VCaP (cell line): ENCODE results near the gene FAM117A.
A peak's percentile ranks its signal among the peaks of the same experiment; 100 is the strongest.

Experiments
- H3K27ac ChIP-seq: fragments of 450-650 bp; 2 replicates; pipeline ENCODE4 v1.5.1; 2017
- TF ChIP-seq, protein P1 (sequence below): fragments of 450-650 bp; conservative IDR thresholded peaks from 2 replicates; pipeline ENCODE4 v1.5.1; 2017; ENCODE audit warnings: mild to moderate bottlenecking, moderate library complexity

The FAM117A gene

DNA sequence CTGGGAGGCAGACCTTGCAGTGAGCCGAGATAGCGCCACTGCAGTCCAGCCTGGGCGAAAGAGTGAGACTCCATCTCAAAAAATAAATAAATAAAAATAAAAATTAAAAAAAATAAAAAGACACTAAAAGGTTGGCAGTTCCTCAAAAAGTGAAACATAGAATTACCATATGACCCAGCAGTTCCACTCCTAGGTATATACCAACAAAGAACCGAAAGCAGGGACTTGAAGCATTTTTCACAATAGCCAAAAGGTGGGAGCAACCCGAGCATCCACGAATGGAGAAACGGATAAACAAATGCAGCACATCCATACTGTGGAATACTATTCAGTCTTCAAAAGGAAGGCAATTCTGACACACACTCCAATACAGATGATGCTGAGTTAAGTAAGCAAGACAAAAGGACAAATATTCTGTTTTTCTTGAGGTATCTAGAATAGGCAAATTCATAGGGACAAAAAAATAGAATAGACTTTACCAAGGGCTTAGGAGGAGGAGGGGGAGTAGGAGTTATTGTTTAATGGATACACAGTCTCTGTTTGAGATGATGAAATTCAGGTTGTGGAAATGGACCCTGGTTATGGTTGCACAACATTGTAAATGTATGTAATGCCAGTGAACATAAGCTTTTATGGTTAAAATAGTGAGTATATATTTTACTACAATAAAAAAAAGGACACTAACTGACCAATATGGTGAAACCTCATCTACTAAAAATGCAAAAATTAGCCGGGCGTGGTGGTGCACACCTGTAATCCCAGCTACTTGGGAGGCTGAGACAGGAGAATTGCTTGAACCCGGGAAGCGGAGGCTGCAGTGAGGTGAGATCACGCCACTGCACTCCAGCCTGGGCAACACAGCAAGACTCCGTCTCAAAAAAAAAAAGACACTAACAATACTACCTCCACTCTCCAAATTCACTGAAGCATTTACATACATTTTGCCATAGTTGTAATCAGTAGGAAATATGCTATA is 29.1 kb downstream of the FAM117A start:
- H3K27ac ChIP-seq: no peak overlapping the region
- TF ChIP-seq, protein P1, sequence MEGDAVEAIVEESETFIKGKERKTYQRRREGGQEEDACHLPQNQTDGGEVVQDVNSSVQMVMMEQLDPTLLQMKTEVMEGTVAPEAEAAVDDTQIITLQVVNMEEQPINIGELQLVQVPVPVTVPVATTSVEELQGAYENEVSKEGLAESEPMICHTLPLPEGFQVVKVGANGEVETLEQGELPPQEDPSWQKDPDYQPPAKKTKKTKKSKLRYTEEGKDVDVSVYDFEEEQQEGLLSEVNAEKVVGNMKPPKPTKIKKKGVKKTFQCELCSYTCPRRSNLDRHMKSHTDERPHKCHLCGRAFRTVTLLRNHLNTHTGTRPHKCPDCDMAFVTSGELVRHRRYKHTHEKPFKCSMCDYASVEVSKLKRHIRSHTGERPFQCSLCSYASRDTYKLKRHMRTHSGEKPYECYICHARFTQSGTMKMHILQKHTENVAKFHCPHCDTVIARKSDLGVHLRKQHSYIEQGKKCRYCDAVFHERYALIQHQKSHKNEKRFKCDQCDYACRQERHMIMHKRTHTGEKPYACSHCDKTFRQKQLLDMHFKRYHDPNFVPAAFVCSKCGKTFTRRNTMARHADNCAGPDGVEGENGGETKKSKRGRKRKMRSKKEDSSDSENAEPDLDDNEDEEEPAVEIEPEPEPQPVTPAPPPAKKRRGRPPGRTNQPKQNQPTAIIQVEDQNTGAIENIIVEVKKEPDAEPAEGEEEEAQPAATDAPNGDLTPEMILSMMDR: no peak

DNA sequence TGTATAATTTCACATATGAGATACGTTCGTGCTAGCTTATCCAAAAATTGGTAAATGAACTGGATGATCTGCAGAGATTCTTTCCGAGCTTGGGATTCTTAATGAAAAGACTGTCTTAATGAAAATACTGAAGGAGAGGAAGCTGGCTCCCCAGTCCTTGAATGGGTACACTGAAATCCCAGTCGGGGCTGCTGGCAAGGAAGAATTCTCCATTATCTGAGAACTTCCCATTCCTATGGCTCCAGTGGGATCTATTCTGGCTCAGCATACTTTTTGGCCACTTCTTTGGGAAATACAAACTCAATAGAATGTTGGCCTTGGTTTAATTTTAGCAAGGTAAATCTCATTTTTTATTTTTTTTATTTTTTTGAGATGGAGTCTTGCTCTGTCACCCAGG is 32.5 kb downstream of the FAM117A start:
- no peak overlapping the region for H3K27ac ChIP-seq
- TF ChIP-seq, protein P1: no peak

DNA sequence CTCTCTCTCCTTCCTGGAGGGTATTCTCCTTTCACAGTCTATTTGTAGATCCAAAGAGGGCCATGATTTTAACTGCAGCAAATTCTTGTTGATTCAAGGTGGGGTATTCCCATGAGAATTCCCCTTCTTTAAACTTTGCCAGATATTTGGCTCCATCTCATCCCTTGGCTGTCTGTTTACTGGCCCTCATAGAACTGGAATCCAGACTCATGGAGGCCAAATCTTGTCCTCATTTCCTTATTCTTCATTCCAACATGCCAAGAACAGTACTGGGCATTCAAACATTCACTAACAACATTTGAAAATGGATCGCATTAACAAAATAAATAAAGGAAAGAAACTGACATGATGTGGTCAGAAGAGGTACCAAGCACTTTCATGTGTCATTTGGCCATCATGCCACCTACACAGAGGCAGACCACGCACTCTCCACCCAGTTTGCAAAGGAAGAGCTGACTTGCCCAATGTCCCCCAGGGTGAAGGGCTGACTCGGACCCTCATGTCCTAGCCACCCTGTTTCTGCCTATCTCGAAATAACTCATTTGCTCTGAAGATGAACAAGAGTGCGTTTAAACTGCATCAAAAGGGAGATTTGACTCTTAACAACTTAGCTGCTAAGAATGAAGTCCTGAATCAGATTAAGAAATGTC is 33.0 kb downstream of the FAM117A start:
- H3K27ac ChIP-seq: 0 out of 2 replicates have a peak overlapping the region, but pooled peaks have one; percentile 14
- TF ChIP-seq, protein P1: no peak

DNA sequence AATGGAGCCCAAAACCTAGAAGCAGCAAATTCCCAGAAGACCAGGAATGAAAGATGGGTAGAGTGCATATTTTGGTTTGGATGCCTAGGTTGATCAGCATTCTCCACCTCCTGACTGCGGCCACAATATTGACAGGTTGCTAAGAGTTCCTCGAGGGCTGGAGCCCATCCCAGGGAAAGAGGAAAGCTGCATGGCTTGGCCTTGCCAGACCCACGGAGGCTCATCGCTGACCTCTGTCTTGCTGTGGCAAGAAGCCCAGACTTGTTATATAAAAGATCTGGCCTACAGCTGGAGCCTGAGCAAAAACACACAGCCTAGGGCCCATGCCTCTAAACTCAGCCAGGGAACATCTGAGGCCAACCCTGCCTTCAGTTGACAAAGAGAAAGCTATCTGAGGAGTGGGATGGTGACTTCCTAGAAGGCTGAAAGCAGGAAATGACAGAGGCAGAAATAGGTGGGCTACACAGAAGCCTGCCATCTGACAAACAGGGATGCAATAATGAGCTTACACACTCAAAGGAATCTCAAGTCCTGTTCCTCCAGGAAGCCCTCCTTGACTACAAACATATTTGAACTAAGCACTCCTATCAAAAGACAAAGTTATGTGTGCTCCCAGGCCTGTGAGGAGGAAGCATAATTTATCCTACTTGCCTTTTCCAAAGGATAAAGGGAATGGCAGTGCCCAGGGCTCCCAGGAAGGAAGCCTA is 33.7 kb downstream of the FAM117A start:
- H3K27ac ChIP-seq: 0 out of 2 replicates have a peak overlapping the region, but pooled peaks have one; percentile 14
- TF ChIP-seq, protein P1: no peak

DNA sequence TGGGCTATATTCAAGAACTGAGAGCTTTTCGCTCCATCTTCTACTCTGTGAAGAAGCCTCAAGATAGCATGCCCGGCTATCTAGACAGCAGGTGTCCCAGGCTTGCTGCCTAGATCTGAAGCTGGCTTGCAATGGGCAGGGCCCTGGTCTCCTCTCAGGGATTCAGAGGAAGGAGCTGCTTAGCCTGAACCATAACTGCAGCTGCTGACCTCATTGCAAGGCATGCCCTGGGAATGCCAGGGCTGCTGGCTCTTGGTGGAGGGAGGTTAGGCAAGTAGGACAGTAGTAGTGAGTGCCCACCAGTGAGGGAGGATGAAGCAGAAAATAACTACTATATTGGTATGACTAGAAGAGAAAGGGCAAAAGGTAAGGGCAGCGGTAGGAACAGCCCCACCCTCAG is 34.9 kb downstream of the FAM117A start:
- TF ChIP-seq, protein P1: no peak
- H3K27ac ChIP-seq: no peak overlapping the region

DNA sequence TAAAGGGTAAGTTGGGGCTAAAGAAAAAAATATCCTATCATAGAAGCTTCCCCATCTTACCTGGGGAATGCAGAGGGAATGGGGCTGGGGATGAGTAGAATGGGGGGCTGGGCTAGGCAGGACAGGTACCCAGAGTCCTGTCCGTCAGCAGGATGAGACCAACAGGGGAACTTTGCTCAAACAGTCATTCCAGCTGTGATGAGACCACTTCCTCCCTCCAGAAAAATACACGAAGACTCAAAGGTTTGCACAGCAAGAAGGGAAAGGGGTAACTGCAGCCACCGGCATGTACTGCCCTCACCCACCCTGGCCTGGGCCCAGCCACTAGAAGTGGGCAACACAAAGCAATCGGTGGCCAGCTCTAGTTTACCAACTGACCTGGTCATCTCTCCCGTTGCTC is 35.5 kb downstream of the FAM117A start:
- TF ChIP-seq, protein P1: no peak
- no peak overlapping the region for H3K27ac ChIP-seq

DNA sequence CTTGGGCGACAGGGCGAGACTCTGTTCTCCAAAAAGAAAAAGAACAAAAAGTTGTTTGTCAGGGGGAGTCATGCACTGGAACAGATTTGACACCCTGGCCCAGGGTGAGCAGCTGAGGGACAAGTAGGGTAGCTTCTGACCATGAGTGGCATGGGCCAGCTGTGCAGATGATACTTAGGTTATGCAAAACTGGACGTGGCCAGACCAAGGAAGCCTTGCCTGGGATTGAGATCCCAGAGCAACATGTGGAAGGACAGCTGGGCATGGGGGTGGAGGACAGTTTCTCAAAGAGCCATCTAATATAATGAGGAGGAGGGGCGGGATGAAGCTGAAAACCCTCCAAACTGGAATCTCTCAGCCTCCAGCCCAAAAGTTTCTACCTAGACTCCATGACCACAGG is 36.6 kb downstream of the FAM117A start:
- TF ChIP-seq, protein P1: no peak
- no peak overlapping the region for H3K27ac ChIP-seq
